Activated T-cell treated with anti-CD3 and anti-CD28 coated beads for 48 hours (primary cell): ENCODE results near the gene NFYA.

Source experiments
- DNase-seq: peaks from one replicate; pipeline ENCODE4 v3.0.0-alpha.2; 2020; ENCODE audit warnings: low read depth

NFYA gene

DNA sequence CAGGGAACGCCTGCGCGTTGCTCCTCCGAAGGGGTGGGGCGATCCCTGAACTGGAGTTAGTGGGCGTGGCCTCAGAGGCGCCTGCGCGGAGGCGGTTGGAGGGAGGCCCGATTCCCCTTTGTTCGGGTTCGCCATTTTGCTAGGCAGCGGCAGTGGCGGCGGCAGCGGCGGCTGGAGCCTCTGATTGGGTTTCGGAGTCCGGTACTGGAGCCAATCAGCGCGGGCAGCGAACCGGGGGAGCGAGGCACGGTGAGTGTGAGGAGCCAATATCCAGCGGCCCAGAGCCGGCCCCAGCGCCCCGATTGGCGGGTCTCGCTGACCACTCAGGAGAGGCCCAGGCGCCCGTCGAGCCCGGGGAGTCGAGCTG, at the start of gene NFYA:
TSS of gene NFYA (plus strand) at position 139 of the 367 bp plus-strand sequence. CDS start 6,116 bp downstream, outside the sequence.
- DNase-seq = peak; percentile 100

DNA sequence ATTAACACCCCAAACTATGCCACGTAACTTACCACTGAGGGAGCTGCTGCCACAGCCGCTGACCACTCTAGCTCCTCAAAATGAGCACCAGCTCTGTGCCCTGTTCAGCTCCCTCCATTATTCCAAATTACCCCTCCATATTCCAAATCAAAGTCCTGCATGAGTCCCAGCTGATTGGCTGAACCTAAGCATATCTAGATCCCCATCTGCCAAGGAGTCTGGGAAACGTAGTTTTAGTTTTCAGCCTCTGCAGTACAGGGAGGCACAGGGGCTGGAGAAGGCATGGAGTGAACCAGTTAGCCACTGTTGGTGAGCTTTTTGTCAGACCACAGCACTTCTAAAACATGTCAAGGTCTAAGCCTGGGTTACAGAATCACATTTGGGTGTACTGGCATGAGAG, 49.7 kb upstream of the NFYA start:
- no peak for DNase-seq

DNA sequence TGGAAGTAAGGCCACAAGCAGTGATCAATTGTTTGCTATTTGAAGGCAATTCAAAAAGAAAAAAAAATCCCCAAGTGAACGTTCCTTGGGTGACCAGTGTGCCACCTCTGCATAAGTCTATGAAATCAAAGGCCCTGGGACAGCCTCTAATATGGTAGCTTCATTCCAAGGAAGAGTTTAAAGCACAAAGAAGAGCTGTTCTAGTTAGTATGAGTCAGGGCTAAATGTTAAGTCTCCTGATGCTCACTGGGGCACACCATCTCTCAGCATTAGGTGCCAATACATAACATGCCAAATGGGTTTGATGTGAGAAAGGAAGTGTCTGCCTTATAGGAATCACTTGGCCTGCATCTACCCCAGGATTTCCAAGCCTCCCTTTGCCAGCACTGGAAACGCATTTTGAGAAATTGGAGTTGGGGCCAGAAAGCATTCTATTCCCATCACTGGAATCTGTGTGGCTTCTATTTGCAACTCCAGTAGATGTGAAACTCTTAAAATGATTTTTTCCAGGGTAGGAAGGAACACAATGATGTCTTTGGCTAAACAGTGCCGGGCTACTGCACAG, 46.7 kb upstream of the NFYA start:
- DNase-seq = no peak

DNA sequence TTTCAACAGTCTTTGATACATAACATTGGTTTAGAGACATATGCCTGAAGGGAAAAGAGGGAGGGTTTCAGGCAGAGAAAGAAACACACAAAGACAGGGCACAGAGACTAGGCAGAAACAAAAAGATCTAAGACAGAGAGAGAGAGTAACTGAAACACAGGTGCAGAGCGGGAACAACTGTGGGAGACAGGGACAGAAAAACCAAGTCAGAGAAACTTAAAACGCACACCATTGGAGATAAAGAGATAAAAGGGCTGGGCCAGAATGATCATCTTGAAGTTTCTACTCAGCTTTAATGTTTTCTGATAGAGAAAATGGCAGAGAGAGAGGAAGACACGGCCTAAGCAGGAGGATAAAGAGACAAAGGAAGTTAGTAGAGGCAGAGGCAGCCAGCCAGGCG, 45.5 kb upstream of the NFYA start:
- DNase-seq = no peak

DNA sequence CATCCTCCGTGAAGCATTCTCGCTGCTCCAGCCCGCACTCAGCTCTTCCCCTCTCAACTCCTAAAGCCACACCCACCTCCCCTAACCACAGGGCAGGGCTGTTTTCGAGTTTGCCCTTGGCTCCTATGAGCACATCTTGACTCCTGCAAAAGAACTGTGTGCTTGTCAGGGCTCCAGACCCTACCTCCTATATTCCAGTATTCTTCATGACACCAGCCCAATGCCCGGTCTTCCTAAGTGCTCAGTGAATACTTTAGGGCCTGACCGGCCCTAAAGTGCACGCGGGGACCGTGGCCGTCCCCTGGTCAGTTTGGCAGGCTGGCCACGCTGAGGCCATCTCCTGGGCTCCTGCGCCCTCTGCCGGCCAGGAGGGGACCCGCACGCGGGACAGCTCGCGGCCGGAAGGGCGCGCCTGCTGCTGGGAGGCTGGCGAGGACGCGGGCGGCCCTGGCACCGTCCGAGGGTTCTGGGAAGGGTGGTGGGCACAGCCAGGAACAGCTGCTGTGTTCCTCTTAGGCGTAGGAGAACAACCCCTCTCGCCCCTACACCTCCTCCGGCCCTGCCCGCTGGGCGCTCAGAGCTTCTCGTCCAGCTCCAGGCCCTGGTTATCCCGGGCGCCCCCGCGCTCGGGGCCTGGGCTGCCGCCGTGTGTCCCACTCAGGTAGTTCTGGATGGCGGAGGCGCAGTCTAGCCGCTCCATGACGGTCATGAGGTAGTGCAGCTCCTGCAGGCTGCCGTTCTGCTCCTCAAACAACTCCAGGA, 44.8 kb upstream of the NFYA start:
- DNase-seq = peak; percentile 77

DNA sequence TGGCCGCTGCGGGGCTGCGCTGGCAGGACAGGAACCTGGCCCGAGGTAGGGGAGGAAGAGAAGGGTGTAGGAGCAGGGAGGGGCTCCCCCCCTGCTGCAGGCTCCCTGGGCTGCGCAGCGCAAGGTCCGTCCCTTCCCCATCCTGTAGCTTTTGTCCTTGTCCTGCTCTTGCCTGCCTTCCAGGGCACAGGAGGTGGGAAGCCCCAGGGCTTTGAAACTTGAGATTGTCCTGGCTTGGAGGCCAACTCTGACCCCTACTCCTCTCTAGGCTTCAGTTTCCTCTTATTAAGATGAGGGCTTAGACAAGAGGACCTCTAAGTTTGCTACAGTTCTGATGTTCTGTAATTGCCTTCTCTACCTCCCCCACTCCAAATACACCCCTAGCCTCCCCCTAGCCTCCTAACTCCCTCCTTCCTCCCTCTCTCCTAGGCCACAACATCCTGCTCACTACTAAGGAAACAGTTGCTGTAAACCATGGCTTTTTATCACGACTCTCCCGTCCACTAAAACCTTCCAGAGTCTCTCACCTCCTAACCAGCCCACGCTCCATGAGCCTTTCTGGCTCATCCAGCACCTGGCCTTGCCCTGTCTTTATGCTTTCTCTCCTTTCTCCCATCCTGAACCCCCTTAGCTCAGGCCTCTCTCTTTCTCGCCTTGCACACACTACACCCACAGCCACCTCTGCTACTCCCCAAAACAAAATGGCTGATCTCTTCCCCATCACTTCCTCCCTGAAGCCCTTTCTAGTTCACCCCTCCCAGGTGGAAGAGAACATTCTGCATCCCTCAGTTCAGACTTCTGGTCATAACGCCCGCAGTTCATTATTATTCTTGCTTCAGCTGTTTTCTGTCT, 44.0 kb upstream of the NFYA start:
- no peak for DNase-seq

DNA sequence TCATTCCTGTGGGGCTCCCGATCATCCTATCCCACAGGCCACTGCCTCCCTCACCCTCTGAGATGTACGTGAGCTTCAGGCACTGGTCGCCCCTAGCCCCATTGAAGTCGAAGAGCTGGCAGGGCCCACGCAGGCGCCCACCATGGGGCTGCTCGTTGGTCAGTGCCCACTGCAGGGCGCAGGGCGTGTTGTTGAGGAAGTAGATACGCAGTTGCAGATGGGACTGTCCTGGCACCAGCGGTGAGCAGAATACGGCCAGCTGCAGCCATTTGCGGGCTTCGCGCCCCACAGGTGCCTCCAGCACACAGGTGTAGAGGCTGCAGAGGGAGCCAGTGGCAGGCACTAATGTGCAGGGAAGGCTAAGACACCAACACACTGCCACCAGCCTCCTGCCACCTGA, 39.9 kb upstream of the NFYA start:
- DNase-seq = no peak

DNA sequence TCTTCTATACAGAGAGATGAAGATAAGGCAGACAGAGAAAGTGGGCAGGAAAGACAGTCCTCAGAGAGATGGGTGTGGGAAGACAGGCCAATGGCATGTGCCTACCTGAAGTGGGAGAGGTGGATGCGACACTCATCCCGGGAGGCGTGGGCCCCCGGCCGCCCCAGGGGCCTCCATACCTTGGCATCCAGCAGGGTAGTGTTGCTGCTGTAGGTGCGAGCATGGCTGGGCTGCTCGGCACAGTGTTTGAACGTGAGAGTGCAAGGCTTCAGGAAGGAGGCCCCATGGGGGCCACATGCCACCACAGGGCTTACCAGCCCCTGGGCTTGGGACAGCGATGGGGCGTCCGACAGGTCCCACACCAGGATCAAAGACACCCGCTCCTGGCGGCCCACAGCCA, 39.0 kb upstream of the NFYA start:
- no peak for DNase-seq

DNA sequence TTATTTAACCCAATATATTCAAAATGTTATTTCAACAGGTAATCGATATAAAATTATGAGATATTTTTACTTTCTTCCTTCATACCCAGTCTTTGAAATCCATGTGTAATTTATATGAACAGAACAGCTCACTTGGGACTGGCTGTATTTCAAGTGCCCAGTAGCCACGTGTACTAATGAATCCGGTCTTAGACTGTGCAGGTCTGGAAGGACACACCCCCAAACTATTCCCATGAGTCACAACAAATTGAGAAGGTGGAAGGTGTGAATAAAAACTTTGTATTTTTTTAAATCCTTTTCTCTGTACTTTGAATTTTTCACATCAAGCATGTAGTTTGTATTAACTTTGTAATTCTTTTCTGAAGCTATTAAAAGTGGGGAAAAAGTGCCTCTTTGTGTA, 36.6 kb upstream of the NFYA start:
- DNase-seq = no peak

DNA sequence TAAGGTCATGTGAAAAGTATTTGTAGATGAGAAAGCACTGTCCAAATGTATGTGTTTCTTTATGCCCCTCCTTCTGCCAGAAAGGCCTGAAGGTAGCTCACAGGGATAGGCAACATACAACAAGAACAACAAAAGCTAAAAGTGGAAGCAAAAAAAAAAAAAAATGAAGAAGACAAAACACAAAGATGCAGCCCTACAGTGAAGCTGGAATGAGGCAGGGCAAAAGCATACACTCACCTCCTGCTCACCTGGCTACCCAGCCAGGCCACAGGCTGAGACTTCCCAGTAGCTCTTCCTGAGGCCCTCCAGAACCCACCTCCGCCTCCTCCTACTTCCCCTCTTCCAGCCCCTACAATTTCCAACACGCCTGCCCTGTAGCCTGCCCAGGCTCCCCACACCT, 36.2 kb upstream of the NFYA start:
- DNase-seq = no peak

DNA sequence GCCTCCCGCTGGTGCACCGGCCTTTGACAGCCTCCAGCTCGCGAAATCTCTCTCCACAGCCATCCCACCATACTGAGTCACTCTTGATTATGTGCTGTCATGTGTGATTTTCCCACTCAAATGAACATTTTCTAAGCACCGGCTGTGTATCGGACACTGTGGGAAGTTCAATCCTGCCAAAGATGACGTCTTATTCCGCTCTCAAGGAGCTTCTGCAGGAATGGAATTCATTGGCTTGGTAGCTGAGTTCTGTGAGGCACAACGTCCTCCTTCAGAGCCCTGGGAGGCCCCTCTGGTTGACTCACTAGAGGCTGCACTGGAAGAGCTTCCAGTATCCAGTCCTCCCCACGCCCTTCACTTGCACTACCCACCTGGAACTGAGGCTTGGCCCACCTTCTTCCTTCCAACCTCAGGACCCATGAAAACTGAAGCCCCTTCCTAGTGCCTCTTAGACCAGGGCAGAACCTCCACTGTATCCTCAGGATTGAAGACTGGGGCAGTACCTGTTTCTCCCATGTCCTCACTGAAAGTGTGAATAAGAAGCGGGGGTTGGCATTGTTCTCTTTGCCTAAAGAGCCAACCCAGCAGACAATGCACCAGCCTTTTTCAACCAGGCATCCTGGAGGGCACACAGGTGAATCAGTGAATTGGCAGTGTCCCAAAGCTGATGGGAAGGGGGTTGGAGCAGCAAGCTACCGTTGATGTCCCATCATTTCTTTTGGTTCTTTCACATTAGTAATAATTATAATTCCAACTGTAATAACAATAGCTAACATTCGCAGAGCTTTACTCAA, 35.5 kb upstream of the NFYA start:
- no peak for DNase-seq

DNA sequence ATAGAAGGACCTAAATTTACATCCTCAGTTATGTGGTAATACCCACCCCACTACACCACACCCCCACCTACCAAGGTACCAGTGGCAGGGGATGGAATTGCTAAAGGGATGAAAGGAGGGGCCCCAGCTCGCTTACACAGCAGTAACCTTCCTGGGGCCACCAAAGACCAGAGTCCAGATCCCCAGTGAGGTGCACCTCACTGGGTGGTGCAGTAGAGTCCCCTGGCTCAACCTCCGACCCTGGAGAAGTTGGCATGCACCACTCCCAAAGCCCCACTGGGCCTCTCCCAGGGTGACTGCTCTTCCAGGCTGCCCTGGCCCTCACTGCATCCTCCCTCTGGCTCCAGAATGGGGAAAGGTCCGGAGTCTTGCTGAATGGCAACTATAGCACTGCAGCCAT, 34.6 kb upstream of the NFYA start:
- DNase-seq = no peak

DNA sequence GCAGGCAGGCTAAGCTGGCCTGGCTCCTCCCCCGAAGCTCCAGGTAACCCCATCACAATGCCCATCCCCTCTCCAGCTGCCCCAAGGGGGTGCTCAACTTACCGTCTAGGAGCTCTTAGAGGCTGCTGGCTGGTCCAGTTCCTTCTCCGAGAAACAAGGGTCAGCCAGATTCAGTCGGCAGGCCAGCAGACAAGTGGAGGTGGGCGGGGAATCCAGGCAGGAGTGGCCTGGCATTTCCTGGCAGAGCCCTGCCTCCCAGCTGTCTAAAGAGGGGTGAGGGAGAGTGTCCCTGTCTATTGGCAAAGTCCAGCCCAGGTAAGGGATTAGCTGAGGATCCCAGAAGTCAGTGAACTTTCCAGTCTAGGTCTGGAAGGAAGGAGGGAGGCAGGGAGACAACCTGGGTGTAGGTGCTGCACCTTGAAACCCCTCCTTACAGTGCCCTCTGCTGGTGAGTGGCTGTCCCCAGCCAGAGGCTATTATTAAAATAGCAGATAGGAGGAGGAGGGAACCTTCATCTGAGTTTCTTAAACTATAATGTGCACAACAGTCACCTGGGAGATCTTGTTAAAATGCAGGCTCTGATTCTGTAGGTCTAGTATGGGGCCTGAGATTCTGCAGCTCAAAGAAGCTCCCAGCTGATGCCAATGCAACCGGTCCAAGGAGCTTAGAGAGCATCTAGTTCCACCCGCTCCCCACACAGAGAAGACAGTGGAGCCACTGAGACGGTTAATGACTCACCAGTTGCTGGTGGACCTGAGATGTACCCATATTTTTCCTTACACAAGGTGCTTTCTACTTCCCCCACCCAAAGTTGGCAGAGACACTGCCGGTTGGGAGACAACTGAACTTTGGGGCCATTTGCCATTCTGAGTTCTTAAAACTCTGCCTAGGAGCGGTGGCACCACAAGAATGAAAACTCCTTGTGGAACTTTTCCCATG, 33.4 kb upstream of the NFYA start, which contains the start of gene UNC5CL:
TSS of gene UNC5CL (minus strand) at position 162 of the 939 bp plus-strand sequence. CDS start 4,147 bp downstream, outside the sequence.
- DNase-seq = peak; percentile 45

DNA sequence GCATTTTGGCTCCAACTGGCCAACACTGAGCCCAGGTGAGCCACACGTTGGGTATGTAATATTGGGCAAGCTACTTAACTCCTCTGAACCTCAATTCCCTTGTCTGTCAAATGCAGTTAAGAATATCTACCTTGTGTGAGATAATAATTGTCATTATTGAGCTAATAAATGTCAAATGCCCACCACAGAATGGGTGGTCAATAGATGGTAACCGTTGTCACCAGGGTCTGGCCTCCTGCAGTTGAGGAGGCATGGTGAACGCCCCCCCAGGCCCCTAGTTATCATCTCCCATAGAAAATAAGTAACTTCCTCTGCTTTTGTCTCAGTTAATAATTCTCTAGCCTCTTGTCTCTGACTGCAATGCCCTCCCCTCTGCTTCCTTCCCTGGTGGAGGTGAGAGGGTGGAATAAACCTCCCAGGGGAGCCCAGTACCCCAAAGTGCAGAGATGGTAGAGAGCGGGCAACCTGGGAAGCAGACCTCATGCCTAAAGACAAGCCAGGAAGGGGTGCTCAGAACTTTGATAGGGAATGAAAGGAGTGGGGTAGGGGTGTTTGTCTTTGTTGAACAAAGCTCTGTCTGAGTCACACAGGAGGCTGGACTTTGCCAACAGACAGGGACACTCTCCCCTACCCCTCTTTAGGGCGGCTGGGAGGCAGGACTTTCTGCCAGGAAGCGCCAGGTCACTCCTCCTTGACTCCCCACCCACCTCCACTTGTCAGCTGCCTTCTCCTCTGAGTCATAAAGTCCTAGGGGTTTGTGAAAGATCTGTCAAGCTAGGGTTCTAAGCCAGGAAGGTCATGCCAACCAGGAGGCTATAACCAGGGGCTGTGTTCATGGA, 32.5 kb upstream of the NFYA start:
- no peak for DNase-seq

DNA sequence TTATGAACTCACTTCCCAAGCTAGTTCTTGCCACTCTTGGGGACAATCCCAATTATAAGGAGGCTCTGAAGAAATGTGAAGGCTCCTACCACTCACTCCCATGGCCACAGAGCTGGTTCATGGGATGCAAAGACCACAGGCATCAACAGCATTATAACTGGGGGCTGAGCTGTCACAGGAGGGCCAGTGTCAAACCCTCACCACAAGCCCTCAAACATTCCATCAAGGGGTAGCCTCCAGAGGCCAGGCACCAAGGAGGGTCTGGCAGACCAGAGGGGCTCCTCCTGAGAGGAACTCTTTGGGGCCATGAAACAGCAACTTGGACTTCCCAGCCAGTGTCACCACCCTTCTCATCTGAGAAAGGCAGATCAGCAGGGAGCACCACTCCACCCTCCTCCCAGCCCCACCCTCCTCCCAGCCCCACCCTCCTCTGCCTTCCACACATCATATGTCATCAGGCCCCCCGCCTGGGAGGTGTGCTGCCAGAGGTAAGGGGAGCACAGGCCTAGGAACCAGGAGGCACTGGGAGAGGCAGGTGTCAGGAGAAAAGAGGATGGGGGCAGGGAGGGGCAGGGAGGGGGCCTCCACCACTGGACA, 31.7 kb upstream of the NFYA start:
- DNase-seq = no peak

DNA sequence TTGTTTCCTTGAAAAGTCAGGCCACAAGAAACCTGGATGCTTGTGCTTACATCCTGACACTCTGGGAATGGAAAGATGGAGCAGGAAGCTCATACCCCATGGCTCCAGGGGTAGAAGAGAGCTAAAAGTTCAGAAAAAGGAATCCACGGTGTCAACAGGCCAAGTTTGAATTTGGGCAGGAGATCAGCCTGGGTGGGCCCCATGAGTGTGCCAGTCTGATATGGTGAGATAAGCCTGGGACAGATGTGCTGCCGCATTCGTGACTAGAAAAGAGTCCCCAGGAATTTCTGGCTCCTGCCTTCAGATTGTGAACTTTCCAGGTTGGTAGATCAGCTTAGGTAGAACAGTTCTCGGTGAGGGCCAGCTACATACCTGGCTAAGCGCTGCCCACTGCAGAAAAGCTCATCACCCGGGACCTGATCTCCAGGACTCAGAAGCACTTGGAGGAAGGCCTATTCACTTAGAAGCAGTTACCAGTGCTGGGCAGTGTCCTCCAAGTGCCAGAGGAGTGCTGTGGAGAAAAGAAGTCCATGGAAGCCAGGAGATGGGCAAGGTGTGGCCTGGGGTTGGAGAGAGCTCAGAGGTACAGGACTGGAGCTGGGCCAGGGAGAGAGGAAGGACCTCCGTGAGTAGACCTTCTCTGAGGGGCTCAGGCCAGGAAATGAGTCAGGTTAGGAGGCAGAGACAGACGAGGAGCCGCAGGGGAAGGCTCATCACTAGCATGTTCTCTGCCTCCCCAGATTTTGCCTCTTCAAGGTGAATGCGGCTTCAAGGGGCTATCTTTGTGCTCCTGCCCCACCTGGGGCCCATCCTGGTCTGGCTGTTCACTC, 30.3 kb upstream of the NFYA start, which contains the start of gene TSPO2:
TSS of gene TSPO2 (plus strand) at position 242 of the 830 bp plus-strand sequence. CDS start at position 761, 519 bp downstream.
- DNase-seq = no peak

DNA sequence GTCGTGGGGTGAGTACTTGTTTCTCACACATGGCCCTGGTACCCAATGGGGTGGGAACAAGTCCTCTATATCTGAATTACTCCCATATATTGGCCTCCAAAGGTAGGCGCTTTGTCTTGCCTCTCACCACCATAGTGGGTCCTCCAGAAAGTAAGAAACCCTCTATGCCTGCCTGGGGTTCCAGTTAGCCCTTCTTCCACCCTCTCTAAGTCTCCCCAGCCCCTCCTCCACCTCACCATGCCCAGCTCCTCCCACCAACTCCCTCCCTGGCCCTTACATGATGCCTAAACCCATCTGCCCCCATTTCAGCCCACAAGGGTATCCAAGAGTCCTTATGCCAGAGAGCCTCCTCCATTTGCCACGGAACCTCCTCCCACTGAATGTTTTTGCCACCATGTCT, 29.6 kb upstream of the NFYA start:
- no peak for DNase-seq

DNA sequence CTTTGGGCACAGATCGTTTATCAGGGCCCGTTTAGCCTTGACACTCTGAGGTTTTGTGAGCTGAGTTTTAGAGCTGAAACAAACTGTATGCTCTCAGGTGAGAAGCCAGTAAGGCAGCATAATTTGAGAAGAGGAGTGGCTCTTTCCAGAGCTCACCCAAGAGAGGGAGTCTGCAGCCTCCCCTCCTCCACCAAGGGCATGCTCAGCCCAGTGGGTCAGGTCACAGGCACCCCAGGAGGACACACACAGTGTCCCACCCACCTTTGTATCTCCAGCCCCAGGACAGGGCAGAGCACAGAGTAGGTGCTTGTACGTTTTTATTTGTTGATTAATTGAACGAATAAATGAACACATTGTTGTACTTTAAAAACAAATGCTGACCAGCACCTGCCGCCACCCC, 27.1 kb upstream of the NFYA start:
- DNase-seq = no peak

DNA sequence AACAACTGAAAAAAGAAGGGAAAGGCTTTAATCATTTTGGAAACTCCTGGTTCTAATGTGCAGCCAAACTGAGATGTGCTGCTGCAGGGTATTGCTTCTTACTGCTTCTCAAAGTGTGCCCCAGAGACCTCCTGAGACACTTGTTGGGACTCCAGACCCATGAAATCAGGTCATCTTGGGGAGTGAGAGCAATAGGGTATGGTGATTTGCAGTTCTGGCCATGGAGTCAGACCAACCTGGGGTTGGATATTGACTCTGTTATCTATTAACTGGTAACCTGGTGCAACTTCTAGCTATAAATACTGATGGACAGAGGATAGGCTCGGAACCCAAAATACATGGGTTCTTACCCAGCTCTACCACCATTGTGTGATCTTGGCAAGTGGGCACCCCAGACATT, 26.7 kb upstream of the NFYA start:
- DNase-seq = no peak
